HEK293 (cell line): ENCODE measurements around the gene ZSCAN5B.
"Not testable (repeated sequence)": the region's sequence is repeated elsewhere in the genome, so short reads cannot be mapped to it uniquely, and the experiment has no call there.

Source experiments
- CTCF ChIA-PET: fragments of 350-600 bp; formaldehyde crosslinking; extraction: SDS; loops from one replicate; lab custom pipeline; 2021; ENCODE audit warnings: antibody characterized with exemption; lab: Yijun Ruan, JAX
- POLR2A ChIA-PET: fragments of 300-600 bp; formaldehyde crosslinking; extraction: SDS; loops from one replicate; lab custom pipeline; 2020; ENCODE audit warnings: antibody characterized with exemption, inconsistent platforms; lab: Yijun Ruan, JAX
- H3K27ac ChIP-seq: fragments of 200-500 bp; sonication (Bioruptor generic); 2 replicates; pipeline ENCODE4 v1.5.1; 2014; ENCODE audit warnings: low read depth, low read length, control low read depth, inconsistent platforms; ENCODE audit errors: extremely low read depth
- H3K36me3 ChIP-seq, 2 experiments: fragments of 200-500 bp in 1 of 2; sonication (Bioruptor generic) in 1 of 2; 1 replicate in 1 of 2; 2 replicates in 1 of 2; pipeline ENCODE4 v1.5.1; 2014 to 2017; ENCODE audit warnings: inconsistent platforms in 2 of 2, low read length in 2 of 2; ENCODE audit not compliant: control insufficient read depth in 2 of 2, insufficient read depth in 1 of 2
- H3K4me1 ChIP-seq: fragments of 200-500 bp; sonication (Bioruptor generic); 2 replicates; pipeline ENCODE4 v1.5.1; 2014; ENCODE audit warnings: mild to moderate bottlenecking, low read length, inconsistent platforms; ENCODE audit not compliant: control insufficient read depth, insufficient read depth
- H3K4me3 ChIP-seq: 2 replicates; pipeline ENCODE4 v1.5.1; 2011; ENCODE audit warnings: low read depth, mild to moderate bottlenecking, control low read depth, low read length, moderate library complexity
- H3K9me3 ChIP-seq: fragments of 200-500 bp; sonication (Bioruptor generic); 2 replicates; pipeline ENCODE4 v1.5.1; 2014; ENCODE audit warnings: low read depth, low read length, inconsistent platforms; ENCODE audit not compliant: control insufficient read depth, insufficient read depth
- HIC1 ChIP-seq: fragments of 450-650 bp; formaldehyde crosslinking; IDR thresholded peaks from 2 replicates; pipeline ENCODE4 v1.5.1; 2016; ENCODE audit warnings: missing biosample characterization, missing genetic modification characterization
- KLF16 ChIP-seq: fragments of 450-650 bp; formaldehyde crosslinking; IDR thresholded peaks from 2 replicates; pipeline ENCODE4 v1.5.1; 2017; ENCODE audit warnings: missing biosample characterization, missing genetic modification characterization
- KLF8 ChIP-seq: fragments of 450-650 bp; formaldehyde crosslinking; IDR thresholded peaks from 2 replicates; pipeline ENCODE4 v1.5.1; 2016; ENCODE audit warnings: missing biosample characterization, missing genetic modification characterization
- PRDM6 ChIP-seq: fragments of 450-650 bp; formaldehyde crosslinking; IDR thresholded peaks from 2 replicates; pipeline ENCODE4 v1.5.1; 2017; ENCODE audit warnings: missing biosample characterization, missing genetic modification characterization
- REST ChIP-seq: fragments of 450-650 bp; formaldehyde crosslinking; IDR thresholded peaks from 2 replicates; pipeline ENCODE4 v1.5.1; 2016; ENCODE audit warnings: missing biosample characterization, missing genetic modification characterization
- ZBTB10 ChIP-seq: fragments of 450-650 bp; formaldehyde crosslinking; IDR thresholded peaks from 2 replicates; pipeline ENCODE4 v1.5.1; 2016; ENCODE audit warnings: missing biosample characterization, missing genetic modification characterization
- ZNF26 ChIP-seq: fragments of 450-650 bp; formaldehyde crosslinking; IDR thresholded peaks from 2 replicates; pipeline ENCODE4 v1.5.1; 2016; ENCODE audit warnings: missing biosample characterization, missing genetic modification characterization
- ZNF280C ChIP-seq: fragments of 450-650 bp; formaldehyde crosslinking; IDR thresholded peaks from 2 replicates; pipeline ENCODE4 v1.5.1; 2016; ENCODE audit warnings: missing biosample characterization, missing genetic modification characterization
- ZNF366 ChIP-seq: fragments of 450-650 bp; formaldehyde crosslinking; conservative IDR thresholded peaks from 2 replicates; pipeline ENCODE4 v1.5.1; 2016; ENCODE audit warnings: missing biosample characterization, missing genetic modification characterization
- ZNF548 ChIP-seq: fragments of 450-650 bp; formaldehyde crosslinking; IDR thresholded peaks from 2 replicates; pipeline ENCODE4 v1.5.1; 2016; ENCODE audit warnings: missing biosample characterization, missing genetic modification characterization
- ZNF624 ChIP-seq: fragments of 450-650 bp; formaldehyde crosslinking; IDR thresholded peaks from 2 replicates; pipeline ENCODE4 v1.5.1; 2017; ENCODE audit warnings: missing biosample characterization, missing genetic modification characterization
- ZNF626 ChIP-seq: fragments of 450-650 bp; sonication (Bioruptor Pico); formaldehyde crosslinking; IDR thresholded peaks from 2 replicates; pipeline ENCODE4 v1.5.1; 2018; ENCODE audit warnings: missing biosample characterization, missing genetic modification characterization, inconsistent platforms
- ZNF654 ChIP-seq: fragments of 450-650 bp; formaldehyde crosslinking; IDR thresholded peaks from 2 replicates; pipeline ENCODE4 v1.5.1; 2016; ENCODE audit warnings: low read depth, missing biosample characterization, missing genetic modification characterization
- ZNF785 ChIP-seq: fragments of 450-650 bp; formaldehyde crosslinking; IDR thresholded peaks from 2 replicates; pipeline ENCODE4 v1.5.1; 2016; ENCODE audit warnings: missing biosample characterization, missing genetic modification characterization
- ZNF830 ChIP-seq: fragments of 450-650 bp; IDR thresholded peaks from 2 replicates; pipeline ENCODE4 v1.5.0; 2018; ENCODE audit warnings: missing biosample characterization, missing genetic modification characterization, low read depth, mild to moderate bottlenecking, moderate library complexity

ZSCAN5B gene

GRCh38 chr19:56223481-56223880 lies 25.9 kb upstream of the ZSCAN5B start (continued):
- TF ChIP-seq ZNF280C (tag by site-specific recombination) (no peak), ZNF830 (tag by site-specific recombination) (no peak), ZBTB10 (tag by site-specific recombination) (no peak)

- H3K36me3 ChIP-seq: peaks cover 0 to 6% of the 10 kb centered on the region in 2 experiments; a peak in 1 of 3 replicates
- no peak overlapping the region for H3K27ac ChIP-seq
- ChIA-PET CTCF (interaction anchor here (0.7 to 0.8 kb wide), 2 partner anchors 129 to 150 kb away, joined by 3 read pairs; no protein-coding TSS in a partner anchor), POLR2A (no interaction called here)
- no peaks in the 10 kb centered on the region for H3K9me3 ChIP-seq
- no peak overlapping the region for H3K4me3 ChIP-seq
- TF ChIP-seq KLF16 (tag by site-specific recombination) (no peak), ZNF626 (tag by site-specific recombination) (no peak)
- H3K4me1 ChIP-seq: no peaks in the 10 kb centered on the region
These were observed 25.3 kb upstream of the ZSCAN5B start for GRCh38 chr19:56222901-56223300.

GRCh38 chr19:56221851-56222250 lies 24.3 kb upstream of the ZSCAN5B start:
- ChIA-PET CTCF (interaction anchor here (0.7 to 4.0 kb wide), 6 partner anchors 11 to 112 kb away, joined by 3 to 18 read pairs (median 3); no protein-coding TSS in a partner anchor), POLR2A (no interaction called here)
- no peak for TF ChIP-seq ZNF26 (tag by site-specific recombination)
- no peak for TF ChIP-seq ZNF548 (tag by site-specific recombination)
- no peak for TF ChIP-seq ZNF654
- TF ChIP-seq PRDM6 (tag by site-specific recombination): no peak
- TF ChIP-seq KLF8 (tag by site-specific recombination): no peak
- TF ChIP-seq ZNF366: no peak
- TF ChIP-seq ZNF785 (tag by site-specific recombination): no peak
- no peak for TF ChIP-seq REST (tag by site-specific recombination)
- no peak for TF ChIP-seq HIC1 (tag by site-specific recombination)
- TF ChIP-seq ZNF624 (tag by site-specific recombination): no peak
- TF ChIP-seq, all 188 proteins: peak for 0
- no peak overlapping the region for H3K4me3 ChIP-seq
- no peak overlapping the region for H3K27ac ChIP-seq
- H3K9me3 ChIP-seq: no peaks in the 10 kb centered on the region
- no peaks in the 10 kb centered on the region for H3K4me1 ChIP-seq
- H3K36me3 ChIP-seq: peaks cover 0 to 6% of the 10 kb centered on the region in 2 experiments; a peak in 1 of 3 replicates

GRCh38 chr19:56221442-56221841 lies 23.9 kb upstream of the ZSCAN5B start:
- H3K27ac ChIP-seq, H3K4me3 ChIP-seq, POLR2A ChIA-PET, H3K9me3 ChIP-seq, H3K4me1 ChIP-seq, H3K36me3 ChIP-seq: not testable (repeated sequence)
- CTCF ChIA-PET: interaction anchor here (0.7 to 4.0 kb wide), 6 partner anchors 11 to 112 kb away, joined by 3 to 18 read pairs (median 3); no protein-coding TSS in a partner anchor
